ENCODE results near the gene KCTD20. TPM values are rescaled to one million over a fixed set of nuclear protein-coding genes. Genes with fewer than 3 reads are reported as not detected.

The KCTD20 gene
- total RNA-seq, 1 experiment from 2014 or later: 23.7 TPM

DNA sequence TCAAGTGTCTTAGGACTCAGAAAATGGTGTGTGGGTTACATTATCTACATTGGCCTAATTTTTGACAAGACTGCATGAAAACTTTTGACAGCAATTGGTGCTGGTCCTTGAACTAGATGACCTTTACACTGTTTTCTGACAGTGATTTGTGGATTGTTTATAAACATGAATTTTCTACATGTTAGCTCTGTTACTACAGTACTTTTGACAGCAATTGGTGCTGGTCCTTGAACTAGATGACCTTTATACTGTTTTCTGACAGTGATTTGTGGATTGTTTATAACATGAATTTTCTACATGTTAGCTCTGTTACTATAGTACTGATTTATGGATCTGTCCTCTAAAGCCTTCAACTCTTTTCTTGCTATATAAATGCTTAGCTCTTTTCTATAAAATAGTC, 16.7 kb downstream of the KCTD20 start:
- H3K27me3 ChIP-seq (ENCODE audit: insufficient read depth, low read length): no peaks in the 10 kb centered on the region
- H3K9ac ChIP-seq (ENCODE audit: low read length): no peak overlapping the region
- no peak overlapping the region for H3K27ac ChIP-seq (ENCODE audit: low read depth, low read length)
- intact Hi-C loops (cut with micrococcal nuclease): no loop called here
- DNase-seq (ENCODE audit: low read depth, low spot score) (no peak), ATAC-seq (no peak)
- peaks cover 92% of the 10 kb centered on the region for H3K79me2 ChIP-seq (ENCODE audit: insufficient read depth, low read length)
- peaks cover 0 to 4% of the 10 kb centered on the region in 2 experiments; a peak in 1 of 4 replicates for H3K4me1 ChIP-seq (ENCODE audit: control insufficient read depth in 1 of 2, insufficient read depth in 2 of 2, low read length in 2 of 2)
- BruUV-seq (replicated peaks): no TSS peak
- H3K9me2 ChIP-seq (ENCODE audit: insufficient read depth): no peaks in the 10 kb centered on the region
- H3K36me3 ChIP-seq (ENCODE audit: control insufficient read depth in 1 of 2, insufficient read depth in 2 of 2, low read length in 2 of 2): no peaks in the 10 kb centered on the region
- ChIA-PET POLR2A (no interaction called here), RAD21 (ENCODE audit: low non-redundant PET in 1 of 2, low total read pairs in 2 of 2, uncharacterized antibody in 2 of 2, unreplicated experiment in 2 of 2) (no interaction called here), CTCF (no interaction called here)
- no peak overlapping the region for H2AFZ ChIP-seq (ENCODE audit: low read depth, low read length, poor library complexity, severe bottlenecking)
- no peak overlapping the region for H3K4me3 ChIP-seq (replicated peaks in 1 of 2; ENCODE audit: low read depth in 1 of 2, low read length in 2 of 2)
- H3K9me3 ChIP-seq (ENCODE audit: control insufficient read depth in 1 of 2, insufficient read depth in 1 of 2, low read depth in 1 of 2, low read length in 2 of 2): no peaks in the 10 kb centered on the region
- no peak overlapping the region for H3K4me2 ChIP-seq (ENCODE audit: low read length)
- no peak for TF ChIP-seq SIN3A (IDR thresholded peaks at IDR 0.05; ENCODE audit: low read depth)
- TF ChIP-seq JUND (IDR thresholded peaks at IDR 0.05): no peak
- H4K20me1 ChIP-seq (ENCODE audit: insufficient read depth): no peaks in the 10 kb centered on the region

DNA sequence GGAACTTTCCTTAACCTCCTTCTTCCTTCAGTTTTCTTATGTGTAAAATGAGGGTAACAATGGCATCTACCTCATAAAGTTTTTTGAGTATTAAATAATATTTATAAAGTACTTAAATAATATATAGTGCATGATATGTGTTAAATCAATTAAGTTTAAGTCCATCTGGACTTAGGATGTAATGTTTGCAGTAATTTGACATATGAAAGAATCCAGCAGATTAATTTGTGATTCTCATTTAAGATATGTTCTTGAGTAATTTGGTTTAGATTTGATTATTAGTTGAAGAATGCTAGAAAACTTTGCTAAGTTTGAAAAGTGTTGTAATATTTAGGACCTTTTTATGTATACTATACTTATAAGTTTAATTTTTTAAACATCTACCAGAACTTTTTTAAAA, 18.1 kb downstream of the KCTD20 start:
- ATAC-seq (no peak), DNase-seq (ENCODE audit: low read depth, low spot score) (no peak)
- H3K79me2 ChIP-seq (ENCODE audit: insufficient read depth, low read length): peaks cover 94% of the 10 kb centered on the region
- no peak overlapping the region for H3K9ac ChIP-seq (ENCODE audit: low read length)
- H3K4me1 ChIP-seq (ENCODE audit: control insufficient read depth in 1 of 2, insufficient read depth in 2 of 2, low read length in 2 of 2): no peaks in the 10 kb centered on the region
- H3K4me2 ChIP-seq (ENCODE audit: low read length): no peak overlapping the region
- H2AFZ ChIP-seq (ENCODE audit: low read depth, low read length, poor library complexity, severe bottlenecking): no peak overlapping the region
- H3K9me2 ChIP-seq (ENCODE audit: insufficient read depth): no peaks in the 10 kb centered on the region
- RAD21 ChIA-PET (ENCODE audit: low non-redundant PET in 1 of 2, low total read pairs in 2 of 2, uncharacterized antibody in 2 of 2, unreplicated experiment in 2 of 2): no interaction called here
- no TSS peak for BruUV-seq (replicated peaks)
- no peaks in the 10 kb centered on the region for H3K9me3 ChIP-seq (ENCODE audit: control insufficient read depth in 1 of 2, insufficient read depth in 1 of 2, low read depth in 1 of 2, low read length in 2 of 2)
- no peaks in the 10 kb centered on the region for H4K20me1 ChIP-seq (ENCODE audit: insufficient read depth)
- no peaks in the 10 kb centered on the region for H3K27me3 ChIP-seq (ENCODE audit: insufficient read depth, low read length)
- no peak overlapping the region for H3K4me3 ChIP-seq (replicated peaks in 1 of 2; ENCODE audit: low read depth in 1 of 2, low read length in 2 of 2)
- H3K36me3 ChIP-seq (ENCODE audit: control insufficient read depth in 1 of 2, insufficient read depth in 2 of 2, low read length in 2 of 2): no peaks in the 10 kb centered on the region
- intact Hi-C loops (cut with micrococcal nuclease): no loop called here
- POLR2A ChIA-PET: interaction anchor here (1.3 kb wide), 1 partner anchor 19 kb away, joined by 3 read pairs; no protein-coding TSS in a partner anchor
- TF ChIP-seq CEBPB (IDR thresholded peaks at IDR 0.05; ENCODE audit: low read depth) (no peak), EZH2phosphoT487 (IDR thresholded peaks at IDR 0.05; ENCODE audit: borderline replicate concordance) (no peak), EZH2 (IDR thresholded peaks at IDR 0.05) (no peak), SIN3A (IDR thresholded peaks at IDR 0.05; ENCODE audit: low read depth) (no peak), CBX3 (IDR thresholded peaks at IDR 0.05; ENCODE audit: low read depth) (no peak), YY1 (IDR thresholded peaks at IDR 0.05; ENCODE audit: extremely low read depth, insufficient replicate concordance, low read depth, low read length) (no peak), POLR2A (IDR thresholded peaks at IDR 0.05; ENCODE audit: borderline replicate concordance, extremely low read depth, insufficient read depth, insufficient read length) (no peak), SRF (IDR thresholded peaks at IDR 0.05; ENCODE audit: low read depth) (no peak)
- TF ChIP-seq, protein P1, sequence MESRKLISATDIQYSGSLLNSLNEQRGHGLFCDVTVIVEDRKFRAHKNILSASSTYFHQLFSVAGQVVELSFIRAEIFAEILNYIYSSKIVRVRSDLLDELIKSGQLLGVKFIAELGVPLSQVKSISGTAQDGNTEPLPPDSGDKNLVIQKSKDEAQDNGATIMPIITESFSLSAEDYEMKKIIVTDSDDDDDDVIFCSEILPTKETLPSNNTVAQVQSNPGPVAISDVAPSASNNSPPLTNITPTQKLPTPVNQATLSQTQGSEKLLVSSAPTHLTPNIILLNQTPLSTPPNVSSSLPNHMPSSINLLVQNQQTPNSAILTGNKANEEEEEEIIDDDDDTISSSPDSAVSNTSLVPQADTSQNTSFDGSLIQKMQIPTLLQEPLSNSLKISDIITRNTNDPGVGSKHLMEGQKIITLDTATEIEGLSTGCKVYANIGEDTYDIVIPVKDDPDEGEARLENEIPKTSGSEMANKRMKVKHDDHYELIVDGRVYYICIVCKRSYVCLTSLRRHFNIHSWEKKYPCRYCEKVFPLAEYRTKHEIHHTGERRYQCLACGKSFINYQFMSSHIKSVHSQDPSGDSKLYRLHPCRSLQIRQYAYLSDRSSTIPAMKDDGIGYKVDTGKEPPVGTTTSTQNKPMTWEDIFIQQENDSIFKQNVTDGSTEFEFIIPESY (IDR thresholded peaks at IDR 0.05; ENCODE audit: extremely low read depth, insufficient replicate concordance, low read length): no peak
- TF ChIP-seq, protein P2, sequence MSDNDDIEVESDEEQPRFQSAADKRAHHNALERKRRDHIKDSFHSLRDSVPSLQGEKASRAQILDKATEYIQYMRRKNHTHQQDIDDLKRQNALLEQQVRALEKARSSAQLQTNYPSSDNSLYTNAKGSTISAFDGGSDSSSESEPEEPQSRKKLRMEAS (IDR thresholded peaks at IDR 0.05): no peak
- TF ChIP-seq, protein P3, sequence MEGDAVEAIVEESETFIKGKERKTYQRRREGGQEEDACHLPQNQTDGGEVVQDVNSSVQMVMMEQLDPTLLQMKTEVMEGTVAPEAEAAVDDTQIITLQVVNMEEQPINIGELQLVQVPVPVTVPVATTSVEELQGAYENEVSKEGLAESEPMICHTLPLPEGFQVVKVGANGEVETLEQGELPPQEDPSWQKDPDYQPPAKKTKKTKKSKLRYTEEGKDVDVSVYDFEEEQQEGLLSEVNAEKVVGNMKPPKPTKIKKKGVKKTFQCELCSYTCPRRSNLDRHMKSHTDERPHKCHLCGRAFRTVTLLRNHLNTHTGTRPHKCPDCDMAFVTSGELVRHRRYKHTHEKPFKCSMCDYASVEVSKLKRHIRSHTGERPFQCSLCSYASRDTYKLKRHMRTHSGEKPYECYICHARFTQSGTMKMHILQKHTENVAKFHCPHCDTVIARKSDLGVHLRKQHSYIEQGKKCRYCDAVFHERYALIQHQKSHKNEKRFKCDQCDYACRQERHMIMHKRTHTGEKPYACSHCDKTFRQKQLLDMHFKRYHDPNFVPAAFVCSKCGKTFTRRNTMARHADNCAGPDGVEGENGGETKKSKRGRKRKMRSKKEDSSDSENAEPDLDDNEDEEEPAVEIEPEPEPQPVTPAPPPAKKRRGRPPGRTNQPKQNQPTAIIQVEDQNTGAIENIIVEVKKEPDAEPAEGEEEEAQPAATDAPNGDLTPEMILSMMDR (IDR thresholded peaks at IDR 0.05 in 2 of 3, conservative IDR thresholded peaks at IDR 0.05 in 1 of 3; ENCODE audit: borderline replicate concordance in 1 of 3, insufficient read depth in 1 of 3, low read depth in 2 of 3, low read length in 2 of 3): no peak
- no peak overlapping the region for H3K27ac ChIP-seq (ENCODE audit: low read depth, low read length)
- CTCF ChIA-PET: no interaction called here

Measured in HCT116 (cell line).